ENCODE results near the gene UNC13A. TPM values are rescaled to one million over a fixed set of nuclear protein-coding genes. Genes with fewer than 3 reads are reported as not detected.
"Not testable (repeated sequence)": the region's sequence is repeated elsewhere in the genome, so short reads cannot be mapped to it uniquely, and the experiment has no call there.

Gene UNC13A
- total RNA-seq, 3 donors from 2014 or later, result under 0.01 to 0.15 TPM; not detected in 1

DNA sequence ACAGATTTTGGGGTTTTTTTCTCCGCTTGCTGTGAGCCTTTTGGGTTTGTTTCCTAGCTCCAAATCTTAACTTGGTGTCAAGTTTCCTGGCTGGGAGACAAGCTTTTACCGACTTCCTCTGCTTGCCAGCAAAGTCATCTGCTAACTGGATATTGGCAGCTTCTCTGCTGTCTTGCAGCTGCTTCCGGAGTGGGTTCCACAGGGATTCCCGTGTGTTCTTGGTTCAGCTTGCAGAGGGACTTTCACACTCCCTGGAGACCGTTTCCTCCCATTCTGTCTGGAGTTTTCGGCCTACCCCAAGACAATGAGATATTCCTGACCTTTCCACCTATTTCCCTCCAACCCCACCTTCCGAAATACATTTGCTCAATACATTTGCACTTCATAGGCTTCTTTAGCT is 134.9 kb downstream of the UNC13A start:
- no peaks in the 10 kb centered on the region for H3K36me3 ChIP-seq
- peak in 1 of 2 donors; percentile 52 for DNase-seq (ENCODE audit: low spot score in 2 of 2)
- no peaks in the 10 kb centered on the region for H3K27me3 ChIP-seq
- no peak overlapping the region for H3K4me3 ChIP-seq
- H3K4me1 ChIP-seq, result no peaks in the 10 kb centered on the region
- peak overlapping the region; percentile 9 to 63 for H3K27ac ChIP-seq
- TF ChIP-seq CTCF (IDR thresholded peaks at IDR 0.05) (no peak), POLR2A (IDR thresholded peaks at IDR 0.05) (no peak), POLR2AphosphoS5 (IDR thresholded peaks at IDR 0.05) (peak; percentile 61 to 90 (median 83))
- intact Hi-C loops (cut with DNase I; ENCODE audit: low total_unique reads), result no loop called here
- no peaks in the 10 kb centered on the region for H3K9me3 ChIP-seq

GRCh38 chr19:17552735-17553134 is 135.4 kb downstream of the UNC13A start:
- not testable (repeated sequence) for DNase-seq (ENCODE audit: low spot score in 2 of 2)

More at GRCh38 chr19:17552735-17553134, 135.4 kb downstream of the UNC13A start:
- H3K27me3 ChIP-seq; H3K9me3 ChIP-seq; H3K4me3 ChIP-seq; intact Hi-C loops (cut with DNase I; ENCODE audit: low total_unique reads); H3K36me3 ChIP-seq; H3K27ac ChIP-seq; H3K4me1 ChIP-seq: not testable (repeated sequence)

Other genes starting within 250 kb of the UNC13A start
- under 1 TPM; 0.33 to 0.73 (median 0.64) TPM for gene TMEM221, start 239.7 kb downstream of the UNC13A start, total RNA-seq
- under 1 TPM in 1 of 3 donors, not detected in 2; 0.64 TPM for gene NXNL1, start 227.4 kb downstream of the UNC13A start, total RNA-seq
- 10 to 100 TPM; 32.4 to 35.4 (median 34.8) TPM for gene SLC27A1, start 217.8 kb downstream of the UNC13A start, total RNA-seq
- 10 to 100 TPM; 62.2 to 89.8 (median 72.4) TPM for gene PGLS, start 176.7 kb downstream of the UNC13A start, total RNA-seq
- 10 to 100 TPM; 45.1 to 99.9 (median 57.0) TPM for gene COLGALT1, start 132.7 kb downstream of the UNC13A start, total RNA-seq
- 10 to 100 TPM; 11.2 to 17.4 (median 15.4) TPM for gene MAP1S, start 31.1 kb upstream of the UNC13A start, total RNA-seq
- gene FCHO1, start 63.1 kb upstream of the UNC13A start, total RNA-seq, result 1 to 10 TPM; 1.6 to 5.3 (median 2.9) TPM
- 1 to 10 TPM in 2 of 3 donors, under 1 TPM in 1; 0.32 to 6.9 (median 2.0) TPM for gene B3GNT3, start 106.8 kb upstream of the UNC13A start, total RNA-seq
- gene INSL3, start 133.2 kb upstream of the UNC13A start, total RNA-seq, result under 1 TPM in 1 of 3 donors, not detected in 2; 0.66 TPM
- gene JAK3, start 159.6 kb upstream of the UNC13A start, total RNA-seq, result 10 to 100 TPM in 1 of 3 donors, 1 to 10 TPM in 2; 2.8 to 13.1 (median 3.5) TPM
- gene RPL18A, start 171.6 kb upstream of the UNC13A start, total RNA-seq, result 1,000 to 10,000 TPM; 1,333 to 1,973 (median 1,587) TPM
- not detected for gene SLC5A5, start 183.6 kb upstream of the UNC13A start, total RNA-seq
- 10 to 100 TPM; 43.8 to 53.4 (median 47.9) TPM for gene CCDC124, start 244.7 kb upstream of the UNC13A start, total RNA-seq